K562 (cell line): ENCODE measurements around the gene UBAC2. TPM values are rescaled to one million over a fixed set of nuclear protein-coding genes. Genes with fewer than 3 reads are reported as not detected.

Experiments
- ATAC-seq: fragments of 200-7000 bp; cut with Tn5 transposase; 3 replicates; pipeline ENCODE4 v1.9.1; 2020; ENCODE audit warnings: moderate library complexity
- BruUV-seq: library from RNA; stranded (reverse); fragments of 400-500 nt; replicated peaks from 2 replicates; lab custom pipeline; 2021; lab: Mats Ljungman, UMichigan
- CTCF ChIA-PET: fragments of 300-600 bp; formaldehyde crosslinking; extraction: SDS; loops from one replicate; lab custom pipeline; 2021; ENCODE audit warnings: low intra/inter-chr PET ratio; lab: Yijun Ruan, JAX
- POLR2A ChIA-PET: fragments of 300-600, 350-650 bp; sonication (Branson Sonifier 250); formaldehyde crosslinking; extraction: SDS; loops from one replicate; lab custom pipeline; 2021; ENCODE audit warnings: antibody characterized with exemption, inconsistent platforms; lab: Yijun Ruan, JAX
- DNase-seq, 4 experiments: peaks; one replicate each; pipeline versions ENCODE4 v3.0.0 to v3.0.0-alpha.2; 2011 to 2018; ENCODE audit warnings: low spot score in 3 of 4, mixed read lengths in 3 of 4; ENCODE audit errors: extremely low read depth in 1 of 4
- FAIRE-seq: peaks from 2 replicates; lab custom pipeline; 2011; peaks lifted over from hg19 to GRCh38; lab: Jason Lieb, UNC
- H2AFZ ChIP-seq: 2 replicates; pipeline ENCODE4 v1.6.0; 2011; ENCODE audit warnings: low read depth, low read length, control low read depth, inconsistent platforms
- H3K27ac ChIP-seq: fragments of 200-600 bp; 3 replicates; pipeline ENCODE4 v1.8.0; 2011; ENCODE audit warnings: low read depth, mild to moderate bottlenecking, control low read depth, inconsistent platforms, low read length, moderate library complexity, mixed read lengths; ENCODE audit errors: extremely low read depth
- H3K27me3 ChIP-seq, 2 experiments: fragments of 300-600 bp in 1 of 2; 2 replicates in 1 of 2; 3 replicates in 1 of 2; pipeline versions ENCODE4 v1.6.0 to v1.8.0; 2011; ENCODE audit warnings: inconsistent platforms in 2 of 2, low read length in 2 of 2, mild to moderate bottlenecking in 1 of 2, mixed read lengths in 1 of 2, moderate library complexity in 1 of 2; ENCODE audit not compliant: control insufficient read depth in 2 of 2, insufficient read depth in 2 of 2
- H3K36me3 ChIP-seq: fragments of 300-600 bp; 3 replicates; pipeline ENCODE4 v1.8.0; 2011; ENCODE audit warnings: mild to moderate bottlenecking, low read length, inconsistent platforms; ENCODE audit not compliant: control insufficient read depth, insufficient read depth
- H3K4me1 ChIP-seq, 2 experiments: fragments of 200-600 bp in 1 of 2; replicated peaks in 1 of 2; 2 replicates in 1 of 2; 3 replicates in 1 of 2; pipeline versions ENCODE4 v1.5.1 to v1.8.0; 2011; ENCODE audit warnings: inconsistent platforms in 2 of 2, low read length in 2 of 2, mild to moderate bottlenecking in 1 of 2, mixed read lengths in 1 of 2, moderate library complexity in 1 of 2; ENCODE audit not compliant: control insufficient read depth in 2 of 2, insufficient read depth in 2 of 2
- H3K4me2 ChIP-seq: 2 replicates; pipeline ENCODE4 v1.6.1; 2011; ENCODE audit warnings: low read length, control low read depth, inconsistent platforms, mixed read lengths; ENCODE audit not compliant: insufficient read depth
- H3K4me3 ChIP-seq: fragments of 200-600 bp; sonication (generic), shearing (Covaris generic); 2 replicates; pipeline ENCODE4 v1.5.1; 2016; ENCODE audit warnings: control low read depth, inconsistent platforms
- H3K79me2 ChIP-seq: fragments of 200-600 bp; 3 replicates; pipeline ENCODE4 v1.8.0; 2011; ENCODE audit warnings: low read length, inconsistent platforms; ENCODE audit not compliant: control insufficient read depth, insufficient read depth
- H3K9ac ChIP-seq, 2 experiments: 2 replicates each; pipeline versions ENCODE4 v1.6.0 to v1.6.1; 2011; ENCODE audit warnings: low read depth in 2 of 2, low read length in 2 of 2, control low read depth in 1 of 2, inconsistent platforms in 1 of 2, mild to moderate bottlenecking in 1 of 2, mixed read lengths in 1 of 2; ENCODE audit not compliant: insufficient read depth in 1 of 2
- H3K9me1 ChIP-seq: one replicate; pipeline ENCODE4 v1.6.0; 2011; ENCODE audit warnings: inconsistent platforms, mild to moderate bottlenecking, low read length, moderate library complexity; ENCODE audit not compliant: control insufficient read depth, insufficient read depth
- H3K9me3 ChIP-seq: replicated peaks from 2 replicates; pipeline ENCODE4 v1.5.1; 2011; ENCODE audit warnings: low read depth, low read length, inconsistent platforms; ENCODE audit not compliant: control insufficient read depth, insufficient read depth
- H4K20me1 ChIP-seq: replicated peaks from 2 replicates; pipeline ENCODE4 v1.6.1; 2011; ENCODE audit warnings: low read length, inconsistent platforms, mixed read lengths; ENCODE audit not compliant: control insufficient read depth, insufficient read depth
- ELF4 ChIP-seq: fragments of 450-650 bp; formaldehyde crosslinking; IDR thresholded peaks from 2 replicates; pipeline ENCODE4 v1.4.0; 2022; ENCODE audit warnings: missing genetic modification characterization
- RAD21 ChIP-seq, 2 experiments: fragments of 250-450 bp in 1 of 2; fragments of 450-650 bp in 1 of 2; sonication (Bioruptor Pico) in 1 of 2; formaldehyde crosslinking in 1 of 2; IDR thresholded peaks in 1 of 2; conservative IDR thresholded peaks in 1 of 2; 2 replicates each; pipeline versions ENCODE4 v1.4.0 to v1.8.0; 2020 to 2022; ENCODE audit warnings: mild to moderate bottlenecking in 2 of 2, moderate library complexity in 1 of 2
- SIN3A ChIP-seq, 2 experiments: fragments of 150-350 bp in 1 of 2; IDR thresholded peaks; 2 replicates each; pipeline ENCODE4 v1.6.1; 2011 to 2016; ENCODE audit warnings: borderline replicate concordance in 2 of 2, low read depth in 2 of 2, low read length in 2 of 2, mild to moderate bottlenecking in 2 of 2, moderate library complexity in 2 of 2; ENCODE audit not compliant: control insufficient read depth in 1 of 2
- ZFPM2 ChIP-seq: fragments of 250-450 bp; sonication (Bioruptor Pico); IDR thresholded peaks from 2 replicates; pipeline ENCODE4 v1.5.1; 2022; ENCODE audit warnings: mild to moderate bottlenecking
- ZNF318 ChIP-seq, 2 experiments: fragments of 450-650 bp; IDR thresholded peaks; 2 replicates each; pipeline ENCODE4 v1.6.1; 2016; ENCODE audit warnings: mild to moderate bottlenecking in 2 of 2, borderline replicate concordance in 1 of 2, low read depth in 1 of 2, moderate library complexity in 1 of 2
- WGBS: fragments of 100-300 bp; shearing (Covaris generic); methylation state at CpG from one replicate; pipeline ENCODE4 v1.1.6; 2016; ENCODE audit warnings: low coverage, mixed read lengths; ENCODE audit not compliant: insufficient coverage; ENCODE audit errors: missing lambda C conversion rate; 5-methylcytosine and 5-hydroxymethylcytosine counted together
- in situ Hi-C: fragments of 300-500 bp; cut with MboI; formaldehyde crosslinking; loops from 4 replicates; pipeline ENCODE4 v1.15.0; 2018; ENCODE audit warnings: inconsistent platforms, mixed read lengths
- intact Hi-C: fragments of 100-400 bp; cut with micrococcal nuclease; formaldehyde crosslinking; loops from 2 replicates; pipeline ENCODE4 v1.14.2; 2022
- polyA plus RNA-seq, 8 experiments: library from polyadenylated mRNA; depleted of rRNA in 4 of 8; stranded (reverse) in 5 of 8; unstranded in 3 of 8; fragments of >200 nt; fragmentation: Nextera tagmentation in 2 of 8; fragmentation: Illumina TruSeq in 1 of 8; extraction: Ambion mirVana in 2 of 8; extraction: Trizol in 1 of 8; gene quantifications; 2 replicates each; pipeline versions ENCODE4 v1.2.1 to v1.2.3, GENCODE V29; 2011 to 2014; ENCODE audit warnings: inconsistent platforms in 1 of 8, missing spikeins in 1 of 8
- total RNA-seq, 7 experiments: library from RNA; depleted of rRNA in 6 of 7; stranded (reverse); fragments of >200 nt in 6 of 7; fragmentation: Illumina TruSeq in 2 of 7; extraction: Trizol in 2 of 7; gene quantifications; 2 replicates each; pipeline versions ENCODE4 v1.2.1 to v1.2.3, GENCODE V29; 2011 to 2021; ENCODE audit warnings: low replicate concordance in 1 of 7
- TF ChIP-seq, protein P1 (sequence below), 3 experiments: IDR thresholded peaks in 2 of 3; conservative IDR thresholded peaks in 1 of 3; 2 replicates each; pipeline ENCODE4 v1.5.1; 2011 to 2012; ENCODE audit warnings: low read length in 3 of 3, mild to moderate bottlenecking in 3 of 3, control low read depth in 2 of 3, improper control_type of control experiment in 1 of 3, inconsistent platforms in 1 of 3, low read depth in 1 of 3, mixed read lengths in 1 of 3, moderate library complexity in 1 of 3; ENCODE audit not compliant: insufficient read depth in 2 of 3

Gene UBAC2
- total and polyA plus RNA-seq, 9 of the 15 experiments (the other 6 are each of a cell fraction or from before 2014, with no cell fraction given), result 6.0 to 84.1 (median 32.3) TPM

DNA sequence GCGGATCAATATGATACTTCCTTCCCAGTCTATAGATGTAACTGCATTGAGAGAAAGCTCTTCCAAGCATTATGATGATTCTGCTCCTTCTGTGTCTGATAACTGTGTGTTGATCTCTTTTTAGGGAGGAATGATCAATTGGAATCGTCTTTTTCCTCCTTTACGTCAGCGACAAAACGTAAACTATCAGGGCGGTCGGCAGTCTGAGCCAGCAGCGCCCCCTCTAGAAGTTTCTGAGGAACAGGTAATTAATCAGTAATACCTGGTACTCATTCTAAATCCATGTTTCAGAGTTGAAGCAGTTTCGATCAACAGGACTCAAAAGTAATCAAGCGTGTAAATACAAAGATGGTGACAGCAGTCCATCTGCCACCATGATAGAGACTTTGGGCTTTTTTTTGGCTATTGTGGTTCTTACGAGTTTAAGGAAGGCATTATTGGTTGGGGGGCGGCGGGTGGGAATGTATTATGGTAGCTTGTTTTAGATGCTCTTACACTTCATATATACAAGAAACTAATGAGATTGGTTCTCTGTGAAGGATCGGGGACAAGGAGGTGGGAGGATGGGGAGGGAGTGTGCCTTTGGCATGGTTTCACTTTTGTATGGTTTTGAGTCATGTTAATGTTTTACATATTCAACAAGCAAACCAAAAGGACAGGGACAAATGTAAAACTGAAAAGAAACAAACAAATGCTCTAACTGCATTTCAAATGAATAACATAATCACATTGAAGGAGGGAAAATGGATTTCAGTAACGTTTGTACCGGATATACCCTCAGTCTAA lies 167.2 kb downstream of the UBAC2 start:
- Histone ChIP-seq H3K4me2 (no peak overlapping the region), H3K4me3 (no peak overlapping the region), H2AFZ (no peak overlapping the region), H3K27me3 (no peaks in the 10 kb centered on the region), H3K27ac (no peak overlapping the region), H3K9me1 (no peaks in the 10 kb centered on the region), H3K36me3 (peaks cover 37% of the 10 kb centered on the region), H3K4me1 (no peaks in the 10 kb centered on the region), H3K9ac (no peak overlapping the region), H4K20me1 (no peaks in the 10 kb centered on the region), H3K9me3 (no peaks in the 10 kb centered on the region), H3K79me2 (no peaks in the 10 kb centered on the region; the same call in 2 of the 3 replicates)
- ChIA-PET POLR2A (no interaction called here), CTCF (interaction anchor here (1.1 kb wide), 1 partner anchor 99 kb away, joined by 5 read pairs; no protein-coding TSS in a partner anchor)
- WGBS, result 91% methylated on average over 16 of the region's 16 CpGs
- in situ Hi-C loops (no loop called here), intact Hi-C loops (loop anchor here (2.0 to 5.0 kb wide), 2 partner anchors 43 to 96 kb away; no protein-coding TSS in a partner anchor)
- no TSS peak for BruUV-seq
- no peak for DNase-seq
- no peak for FAIRE-seq
- TF ChIP-seq ZFPM2 (CRISPR knock-in tag), result no peak
- TF ChIP-seq SIN3A (IDR thresholded peaks at IDR 0.05; ENCODE audit: borderline replicate concordance in 2 of 2, control insufficient read depth in 1 of 2, low read depth in 2 of 2, low read length in 2 of 2), result no peak
- TF ChIP-seq ELF4 (CRISPR knock-in tag), result no peak
- TF ChIP-seq, protein P1, sequence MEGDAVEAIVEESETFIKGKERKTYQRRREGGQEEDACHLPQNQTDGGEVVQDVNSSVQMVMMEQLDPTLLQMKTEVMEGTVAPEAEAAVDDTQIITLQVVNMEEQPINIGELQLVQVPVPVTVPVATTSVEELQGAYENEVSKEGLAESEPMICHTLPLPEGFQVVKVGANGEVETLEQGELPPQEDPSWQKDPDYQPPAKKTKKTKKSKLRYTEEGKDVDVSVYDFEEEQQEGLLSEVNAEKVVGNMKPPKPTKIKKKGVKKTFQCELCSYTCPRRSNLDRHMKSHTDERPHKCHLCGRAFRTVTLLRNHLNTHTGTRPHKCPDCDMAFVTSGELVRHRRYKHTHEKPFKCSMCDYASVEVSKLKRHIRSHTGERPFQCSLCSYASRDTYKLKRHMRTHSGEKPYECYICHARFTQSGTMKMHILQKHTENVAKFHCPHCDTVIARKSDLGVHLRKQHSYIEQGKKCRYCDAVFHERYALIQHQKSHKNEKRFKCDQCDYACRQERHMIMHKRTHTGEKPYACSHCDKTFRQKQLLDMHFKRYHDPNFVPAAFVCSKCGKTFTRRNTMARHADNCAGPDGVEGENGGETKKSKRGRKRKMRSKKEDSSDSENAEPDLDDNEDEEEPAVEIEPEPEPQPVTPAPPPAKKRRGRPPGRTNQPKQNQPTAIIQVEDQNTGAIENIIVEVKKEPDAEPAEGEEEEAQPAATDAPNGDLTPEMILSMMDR (IDR thresholded peaks at IDR 0.05 in 2 of 3, conservative IDR thresholded peaks at IDR 0.05 in 1 of 3; ENCODE audit: insufficient read depth in 2 of 3, low read depth in 1 of 3, low read length in 3 of 3), result peak; percentile 16 to 39 (median 25); a peak in 3 of 6 replicates
- no peak for TF ChIP-seq ZNF318 (IDR thresholded peaks at IDR 0.05; ENCODE audit: borderline replicate concordance in 1 of 2, low read depth in 1 of 2)
- peak in 1 of 2 experiments; percentile 52; a peak in 2 of 4 replicates for TF ChIP-seq RAD21 (CRISPR knock-in tag; conservative IDR thresholded peaks at IDR 0.05 in 1 of 2, IDR thresholded peaks at IDR 0.05 in 1 of 2)
- no peak for ATAC-seq
